ENCODE data around the gene OR5AU1.

- TF ChIP-seq CTCF (IDR thresholded peaks at IDR 0.05) (no peak), POLR2A (IDR thresholded peaks at IDR 0.05) (no peak), EP300 (IDR thresholded peaks at IDR 0.05) (no peak)
These were observed 10.4 kb downstream of the OR5AU1 start for GRCh38 chr14:21145437-21145836.

Data from stomach (tissue), 4 donors.